BJ (cell line): ENCODE measurements around the gene C2orf72. TPM values are rescaled to one million over a fixed set of nuclear protein-coding genes. Genes with fewer than 3 reads are reported as not detected.

ENCODE experiments used
- CTCF ChIA-PET: fragments of 350-600 bp; formaldehyde crosslinking; extraction: SDS; loops from one replicate; lab custom pipeline; 2021; ENCODE audit warnings: antibody characterized with exemption, inconsistent platforms; lab: Yijun Ruan, JAX
- POLR2A ChIA-PET: fragments of 300-600 bp; sonication (Branson Sonifier 250); formaldehyde crosslinking; extraction: SDS; loops from one replicate; lab custom pipeline; 2021; ENCODE audit warnings: antibody characterized with exemption; lab: Charles Lee
- DNase-seq: peaks from one replicate; pipeline ENCODE4 v3.0.0-alpha.2; 2011; ENCODE audit warnings: low read depth
- H3K27me3 ChIP-seq: 2 replicates; pipeline ENCODE4 v1.6.0; 2011; ENCODE audit warnings: low read length; ENCODE audit not compliant: control insufficient read depth, insufficient read depth
- H3K36me3 ChIP-seq: 2 replicates; pipeline ENCODE4 v1.5.1; 2011; ENCODE audit warnings: low read length; ENCODE audit not compliant: control insufficient read depth, insufficient read depth
- H3K4me3 ChIP-seq: 2 replicates; pipeline ENCODE4 v1.5.1; 2011; ENCODE audit warnings: low read depth, mild to moderate bottlenecking, control low read depth, low read length
- polyA plus RNA-seq: library from polyadenylated mRNA; depleted of rRNA; stranded (reverse); fragments of >200 nt; gene quantifications from 2 replicates; pipeline ENCODE4 v1.2.3, GENCODE V29; 2011
- TF ChIP-seq, protein P1 (sequence below): IDR thresholded peaks from 2 replicates; pipeline ENCODE4 v1.5.1; 2011; ENCODE audit warnings: low read depth, mild to moderate bottlenecking, control low read depth, inconsistent platforms, low read length, moderate library complexity; ENCODE audit not compliant: insufficient read depth

The C2orf72 gene
- polyA plus RNA-seq, 1 experiment: 0.17 TPM

DNA sequence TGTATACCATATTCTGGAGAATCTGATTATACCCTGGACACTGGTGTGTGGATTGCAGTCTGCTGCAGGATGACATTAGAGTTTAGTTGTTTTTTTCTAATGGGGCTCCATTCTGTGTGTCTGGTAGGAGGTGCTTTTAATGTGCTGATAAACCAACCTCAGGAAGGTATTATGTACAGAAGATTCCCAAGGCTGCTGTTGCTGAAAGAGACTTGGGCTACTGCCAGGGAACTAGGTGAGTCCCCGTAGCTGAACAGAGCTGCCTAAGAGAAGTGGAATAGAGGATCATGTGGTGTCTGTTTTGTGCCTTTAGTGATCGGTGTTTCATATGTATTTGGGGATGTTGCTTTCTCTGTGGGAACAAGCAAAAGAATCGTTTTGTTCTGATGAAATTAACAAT, 24.9 kb upstream of the C2orf72 start:
- ChIA-PET POLR2A (no interaction called here), CTCF (interaction anchor here (0.7 kb wide), 1 partner anchor 57 kb away, joined by 3 read pairs; no protein-coding TSS in a partner anchor)
- Histone ChIP-seq H3K36me3 (no peaks in the 10 kb centered on the region), H3K4me3 (no peak overlapping the region), H3K27me3 (peaks cover 20% of the 10 kb centered on the region)
- no peak for DNase-seq
- TF ChIP-seq, protein P1, sequence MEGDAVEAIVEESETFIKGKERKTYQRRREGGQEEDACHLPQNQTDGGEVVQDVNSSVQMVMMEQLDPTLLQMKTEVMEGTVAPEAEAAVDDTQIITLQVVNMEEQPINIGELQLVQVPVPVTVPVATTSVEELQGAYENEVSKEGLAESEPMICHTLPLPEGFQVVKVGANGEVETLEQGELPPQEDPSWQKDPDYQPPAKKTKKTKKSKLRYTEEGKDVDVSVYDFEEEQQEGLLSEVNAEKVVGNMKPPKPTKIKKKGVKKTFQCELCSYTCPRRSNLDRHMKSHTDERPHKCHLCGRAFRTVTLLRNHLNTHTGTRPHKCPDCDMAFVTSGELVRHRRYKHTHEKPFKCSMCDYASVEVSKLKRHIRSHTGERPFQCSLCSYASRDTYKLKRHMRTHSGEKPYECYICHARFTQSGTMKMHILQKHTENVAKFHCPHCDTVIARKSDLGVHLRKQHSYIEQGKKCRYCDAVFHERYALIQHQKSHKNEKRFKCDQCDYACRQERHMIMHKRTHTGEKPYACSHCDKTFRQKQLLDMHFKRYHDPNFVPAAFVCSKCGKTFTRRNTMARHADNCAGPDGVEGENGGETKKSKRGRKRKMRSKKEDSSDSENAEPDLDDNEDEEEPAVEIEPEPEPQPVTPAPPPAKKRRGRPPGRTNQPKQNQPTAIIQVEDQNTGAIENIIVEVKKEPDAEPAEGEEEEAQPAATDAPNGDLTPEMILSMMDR: no peak

DNA sequence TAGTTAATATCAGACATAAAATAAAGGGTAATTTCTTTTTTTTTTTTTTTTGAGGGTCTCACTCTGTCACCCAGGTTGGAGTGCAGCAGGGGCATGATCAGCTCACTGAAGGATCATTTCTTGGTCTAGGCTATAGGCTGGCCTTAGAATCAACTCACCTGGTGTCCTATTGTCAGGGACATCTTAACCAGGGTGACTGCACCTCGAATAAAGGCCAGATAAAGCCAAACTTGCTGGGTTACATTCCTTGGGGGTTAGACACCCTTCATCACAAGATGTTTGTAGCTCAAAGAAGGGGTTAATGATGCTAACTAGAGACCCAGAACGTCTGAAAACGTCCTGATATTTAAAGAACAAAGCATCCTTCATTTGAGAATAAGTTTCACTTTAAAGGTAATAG, 23.5 kb upstream of the C2orf72 start:
- Histone ChIP-seq H3K27me3 (peaks cover 19% of the 10 kb centered on the region), H3K36me3 (no peaks in the 10 kb centered on the region), H3K4me3 (no peak overlapping the region)
- ChIA-PET POLR2A (no interaction called here), CTCF (no interaction called here)
- TF ChIP-seq, protein P1: no peak
- DNase-seq: no peak

DNA sequence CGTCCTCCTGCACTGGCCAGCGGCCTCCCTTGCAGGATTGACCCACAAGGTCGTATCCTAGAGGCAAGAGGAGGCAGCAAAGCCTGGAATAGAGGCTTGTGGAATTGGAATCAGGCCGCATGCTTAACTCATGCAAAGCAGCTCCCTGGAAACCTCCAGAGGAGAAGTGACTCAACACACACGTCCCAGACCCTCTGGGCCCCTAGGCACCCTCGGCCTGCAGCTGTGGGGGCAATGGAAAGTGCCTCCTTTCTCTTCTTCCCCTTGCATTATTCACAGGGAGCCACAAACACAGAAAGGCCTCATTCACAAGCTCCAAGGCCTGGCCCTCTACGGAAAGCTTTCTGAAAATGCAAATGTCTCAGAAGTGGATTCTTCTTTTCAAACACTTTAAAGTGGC, 21.8 kb upstream of the C2orf72 start:
- ChIA-PET POLR2A (no interaction called here), CTCF (interaction anchor here (1.4 to 3.0 kb wide), 2 partner anchors 28 to 113 kb away, joined by 3 to 9 read pairs; no protein-coding TSS in a partner anchor)
- Histone ChIP-seq H3K27me3 (peaks cover 17% of the 10 kb centered on the region), H3K36me3 (no peaks in the 10 kb centered on the region), H3K4me3 (no peak overlapping the region)
- no peak for DNase-seq
- TF ChIP-seq, protein P1: no peak

DNA sequence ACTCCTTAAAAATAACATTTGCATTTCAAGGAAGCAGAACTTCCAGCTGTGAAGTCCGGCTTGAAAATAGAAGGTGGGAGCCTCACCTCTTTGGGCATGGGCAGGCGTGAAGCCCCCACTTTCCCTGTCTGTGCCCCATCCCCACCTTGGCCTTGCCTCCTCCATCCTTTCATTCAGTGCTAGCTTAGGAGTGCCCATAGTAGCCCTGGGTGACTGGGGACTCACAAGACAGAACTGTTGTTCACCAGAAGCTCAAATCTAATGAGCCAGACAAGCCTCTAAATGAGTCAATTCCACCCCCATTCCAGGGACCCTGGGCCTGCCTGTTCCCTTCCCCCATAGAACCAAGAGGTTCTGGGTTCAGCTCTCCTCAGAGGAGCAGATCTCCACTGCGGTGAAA, 21.4 kb upstream of the C2orf72 start:
- POLR2A ChIA-PET: no interaction called here
- Histone ChIP-seq H3K4me3 (no peak overlapping the region), H3K36me3 (no peaks in the 10 kb centered on the region), H3K27me3 (peaks cover 17% of the 10 kb centered on the region)
- TF ChIP-seq, protein P1: no peak
- DNase-seq: no peak
- CTCF ChIA-PET: interaction anchor here (1.4 to 3.0 kb wide), 2 partner anchors 29 to 113 kb away, joined by 3 to 9 read pairs; no protein-coding TSS in a partner anchor

DNA sequence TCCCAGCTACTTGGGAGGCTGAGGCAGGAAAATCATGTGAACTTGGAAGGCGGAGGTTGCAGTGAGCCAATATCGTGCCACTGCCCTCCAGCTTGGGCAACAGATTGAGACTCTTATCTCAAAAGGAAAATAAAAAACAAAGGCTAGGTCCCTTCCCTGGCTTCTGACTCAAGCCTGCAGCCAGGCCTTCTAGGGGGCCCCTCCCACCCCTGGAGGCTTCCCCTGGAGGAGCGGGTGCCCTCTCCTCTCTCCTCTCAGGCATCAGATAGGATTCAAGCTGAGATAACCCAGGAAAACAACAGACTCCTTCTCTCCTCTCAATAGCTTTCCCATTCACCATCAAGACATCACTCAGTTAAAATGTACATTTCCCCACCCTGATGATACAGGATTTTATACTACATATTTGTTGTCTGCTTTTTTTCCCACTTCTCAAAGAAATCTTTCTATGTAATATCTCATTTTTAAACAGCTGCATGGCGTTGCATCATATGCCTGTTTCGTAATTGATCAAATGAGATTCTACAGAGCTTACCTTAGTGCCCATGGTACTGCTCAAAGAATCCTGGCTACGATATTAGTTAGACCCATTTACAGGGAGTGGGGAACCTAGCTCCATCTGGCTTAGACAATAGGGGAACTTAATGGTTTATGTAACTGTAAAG, 20.6 kb upstream of the C2orf72 start:
- H3K36me3 ChIP-seq: no peaks in the 10 kb centered on the region
- H3K4me3 ChIP-seq: no peak overlapping the region
- POLR2A ChIA-PET: no interaction called here
- TF ChIP-seq, protein P1: no peak
- H3K27me3 ChIP-seq: peaks cover 15% of the 10 kb centered on the region
- CTCF ChIA-PET: interaction anchor here (1.4 to 3.0 kb wide), 2 partner anchors 30 to 114 kb away, joined by 3 to 9 read pairs; no protein-coding TSS in a partner anchor
- no peak for DNase-seq
